Non-pigmented ciliary epithelial cell (primary cell): ENCODE data around the gene SUCO.
A peak's percentile ranks its signal among the peaks of the same experiment; 100 is the strongest.

Experiments used
- DNase-seq: peaks from one replicate; pipeline ENCODE4 v3.0.0-alpha.2; 2010; ENCODE audit warnings: low read depth

The SUCO gene

GRCh38 chr1:172646653-172647052 lies 113.7 kb downstream of the SUCO start:
- no peak for DNase-seq

GRCh38 chr1:172647110-172647564 lies 114.2 kb downstream of the SUCO start:
- DNase-seq = no peak

GRCh38 chr1:172647987-172648386 lies 115.0 kb downstream of the SUCO start:
- no peak for DNase-seq

GRCh38 chr1:172650474-172651193 lies 117.7 kb downstream of the SUCO start:
- no peak for DNase-seq

- no peak for DNase-seq
Observed at GRCh38 chr1:172653015-172653709, 120.2 kb downstream of the SUCO start.

- DNase-seq = peak; percentile 71
Observed at GRCh38 chr1:172654535-172654934, 121.6 kb downstream of the SUCO start.

GRCh38 chr1:172656576-172656975 lies 123.6 kb downstream of the SUCO start:
- no peak for DNase-seq

GRCh38 chr1:172657586-172657985 lies 124.6 kb downstream of the SUCO start:
- DNase-seq = no peak

- DNase-seq = no peak
Observed at GRCh38 chr1:172658871-172659453, 126.0 kb downstream of the SUCO start, which contains the start of gene FASLG. Gene FASLG (plus strand): TSS chr1:172659103. CDS start chr1:172659202, 99 bp downstream.

- DNase-seq = no peak
Observed at GRCh38 chr1:172661107-172661506, 128.2 kb downstream of the SUCO start.
